Thyroid gland (tissue), 4 donors: ENCODE data around the gene GPR101. TPM values are rescaled to one million over a fixed set of nuclear protein-coding genes. Genes with fewer than 3 reads are reported as not detected.
"Not testable (repeated sequence)": the region's sequence is repeated elsewhere in the genome, so short reads cannot be mapped to it uniquely, and the experiment has no call there.

Source experiments
- DNase-seq, 2 donors: peaks; one replicate each; pipeline ENCODE4 v3.0.0-alpha.2; 2019
- H3K27ac ChIP-seq, 3 donors: fragments of 200-600 bp; sonication (generic); 1 replicate in 2 of 3; 2 replicates in 1 of 3; pipeline ENCODE4 v1.5.1; 2016 to 2019; ENCODE audit warnings: mild to moderate bottlenecking in 1 of 3, moderate library complexity in 1 of 3
- H3K27me3 ChIP-seq: fragments of 200-600 bp; sonication (generic); one replicate; pipeline ENCODE4 v1.5.1; 2019
- H3K36me3 ChIP-seq, 2 donors: fragments of 200-600 bp; sonication (generic); one replicate each; pipeline ENCODE4 v1.5.1; 2016 to 2019
- H3K4me1 ChIP-seq, 2 donors: fragments of 200-600 bp; sonication (generic); one replicate each; pipeline ENCODE4 v1.5.1; 2017 to 2019
- H3K4me3 ChIP-seq, 3 donors: fragments of 200-600 bp; sonication (generic); replicated peaks in 1 of 3; 1 replicate in 2 of 3; 2 replicates in 1 of 3; pipeline ENCODE4 v1.5.1; 2016; ENCODE audit warnings: mild to moderate bottlenecking in 1 of 3
- H3K9me3 ChIP-seq: fragments of 200-600 bp; sonication (generic); one replicate; pipeline ENCODE4 v1.5.1; 2017
- CTCF ChIP-seq, 6 experiments: fragments of 200-600 bp in 3 of 6; fragments of 450-650 bp in 3 of 6; sonication (generic) in 3 of 6; IDR thresholded peaks; one replicate each; pipeline ENCODE4 v1.5.1; 2016 to 2019; ENCODE audit warnings: antibody characterized with exemption in 6 of 6, mild to moderate bottlenecking in 2 of 6, inconsistent platforms in 1 of 6, moderate library complexity in 1 of 6
- POLR2A ChIP-seq, 2 donors: fragments of 450-650 bp; IDR thresholded peaks; one replicate each; pipeline ENCODE4 v1.6.1; 2017; ENCODE audit warnings: antibody characterized with exemption in 2 of 2, mild to moderate bottlenecking in 2 of 2, moderate library complexity in 1 of 2
- WGBS, 2 donors: methylation state at CpG; one replicate each; pipeline ENCODE4 v1.1.5; 2017; 5-methylcytosine and 5-hydroxymethylcytosine counted together
- intact Hi-C: fragments of 100-400 bp; cut with DNase I; formaldehyde crosslinking; loops from one replicate; pipeline ENCODE4 v1.15.1; 2023
- total RNA-seq, 4 donors: library from RNA; depleted of rRNA; stranded (reverse); fragments of >200 nt; gene quantifications; one replicate each; pipeline ENCODE4 v1.2.3, GENCODE V29; 2016

Gene GPR101
- total RNA-seq, 4 donors from 2014 or later: not detected

- H3K4me1 ChIP-seq: no peaks in the 10 kb centered on the region
- H3K4me3 ChIP-seq: no peak overlapping the region
- no peaks in the 10 kb centered on the region for H3K27me3 ChIP-seq
- intact Hi-C loops: no loop called here
- no peaks in the 10 kb centered on the region for H3K36me3 ChIP-seq
- DNase-seq: no peak
- 59 to 72% methylated on average over 2 of the region's 2 CpGs for WGBS, 2 donors
- H3K9me3 ChIP-seq: no peaks in the 10 kb centered on the region
- TF ChIP-seq POLR2A (IDR thresholded peaks at IDR 0.05) (no peak), CTCF (IDR thresholded peaks at IDR 0.05) (no peak)
- H3K27ac ChIP-seq: no peak overlapping the region
Measured at GRCh38 chrX:137028699-137029098, 5.1 kb downstream of the GPR101 start.

GRCh38 chrX:137025930-137026329, 7.9 kb downstream of the GPR101 start:
- TF ChIP-seq POLR2A (IDR thresholded peaks at IDR 0.05) (no peak), CTCF (IDR thresholded peaks at IDR 0.05) (no peak)
- WGBS, 2 donors: 20 to 31% methylated on average over 5 of the region's 5 CpGs
- DNase-seq: no peak
- H3K4me3 ChIP-seq: no peak overlapping the region
- H3K4me1 ChIP-seq: no peaks in the 10 kb centered on the region
- no peaks in the 10 kb centered on the region for H3K36me3 ChIP-seq
- no peaks in the 10 kb centered on the region for H3K27me3 ChIP-seq
- H3K27ac ChIP-seq: no peak overlapping the region
- H3K9me3 ChIP-seq: no peaks in the 10 kb centered on the region
- intact Hi-C loops: no loop called here

- intact Hi-C loops: not testable (repeated sequence)
- WGBS, 2 donors: no CpG with 5 or more reads among the region's 31 CpGs
Measured at GRCh38 chrX:137000236-137000635, 33.6 kb downstream of the GPR101 start.

GRCh38 chrX:136999024-136999423, 34.8 kb downstream of the GPR101 start:
- H3K27me3 ChIP-seq: no peaks in the 10 kb centered on the region
- no peak for TF ChIP-seq POLR2A (IDR thresholded peaks at IDR 0.05)
- TF ChIP-seq CTCF (IDR thresholded peaks at IDR 0.05): no peak
- intact Hi-C loops: no loop called here
- H3K4me3 ChIP-seq: no peak overlapping the region
- no peaks in the 10 kb centered on the region for H3K36me3 ChIP-seq
- H3K4me1 ChIP-seq: no peaks in the 10 kb centered on the region
- no peaks in the 10 kb centered on the region for H3K9me3 ChIP-seq
- 59 to 60% methylated on average over 3 of the region's 3 CpGs for WGBS, 2 donors
- DNase-seq: no peak
- no peak overlapping the region for H3K27ac ChIP-seq

More at GRCh38 chrX:137000236-137000635, 33.6 kb downstream of the GPR101 start:
- not testable (repeated sequence) for H3K36me3 ChIP-seq, H3K4me1 ChIP-seq, H3K27ac ChIP-seq, DNase-seq, H3K9me3 ChIP-seq, H3K27me3 ChIP-seq, H3K4me3 ChIP-seq

Other genes with a start within 250 kb of the GPR101 start
- gene RBMX, start 153.3 kb downstream of the GPR101 start, total RNA-seq: 100 to 1,000 TPM; 205 to 361 (median 236) TPM